Lower leg skin (tissue), 3 donors: ENCODE data around the gene SH2D7.

ENCODE experiments used
- CTCF ChIP-seq, 3 donors: fragments of 450-650 bp; IDR thresholded peaks; one replicate each; pipeline ENCODE4 v1.5.1; 2016; ENCODE audit warnings: antibody characterized with exemption in 3 of 3, mild to moderate bottlenecking in 3 of 3, moderate library complexity in 2 of 3
- POLR2A ChIP-seq, 2 donors: fragments of 450-650 bp; IDR thresholded peaks; one replicate each; pipeline ENCODE4 v1.6.1; 2016 to 2017; ENCODE audit warnings: antibody characterized with exemption in 2 of 2, mild to moderate bottlenecking in 1 of 2, moderate library complexity in 1 of 2

- no peak for TF ChIP-seq CTCF (IDR thresholded peaks at IDR 0.05)
- TF ChIP-seq POLR2A (IDR thresholded peaks at IDR 0.05), result no peak
Observed at GRCh38 chr15:78103406-78104118, 11.2 kb downstream of the SH2D7 start.
